ENCODE data around the gene PANX3. TPM values are rescaled to one million over a fixed set of nuclear protein-coding genes. Genes with fewer than 3 reads are reported as not detected.
A peak's percentile ranks its signal among the peaks of the same experiment; 100 is the strongest.

Gene PANX3
- polyA plus RNA-seq, 1 donor from 2014 or later, result not detected

DNA sequence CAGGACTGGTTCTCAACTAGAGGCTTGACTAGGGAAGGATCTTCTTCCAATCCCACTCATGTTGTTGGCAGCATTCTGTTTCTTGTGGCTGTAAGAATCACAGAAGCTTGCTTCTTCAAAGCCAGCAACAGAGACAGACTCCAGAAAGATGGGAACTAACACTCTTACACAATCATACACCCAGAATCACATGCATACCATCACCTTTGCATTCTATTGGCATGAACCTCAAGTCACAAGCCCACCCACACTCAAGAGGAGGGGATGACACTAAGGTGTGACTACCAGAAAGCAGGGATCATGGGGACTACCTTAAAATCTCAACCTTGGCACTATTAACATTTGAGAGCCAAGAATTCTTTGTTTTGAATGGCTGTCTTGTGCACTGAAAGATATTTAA lies 13.6 kb upstream of the PANX3 start:
- H3K9me2 ChIP-seq (ENCODE audit: insufficient read depth, low read length), result no peaks in the 10 kb centered on the region
- H2AFZ ChIP-seq (ENCODE audit: low read depth, low read length), result no peak overlapping the region
- TF ChIP-seq EP300 (conservative IDR thresholded peaks at IDR 0.05; ENCODE audit: poor library complexity, severe bottlenecking), result no peak
- TF ChIP-seq, protein P1, sequence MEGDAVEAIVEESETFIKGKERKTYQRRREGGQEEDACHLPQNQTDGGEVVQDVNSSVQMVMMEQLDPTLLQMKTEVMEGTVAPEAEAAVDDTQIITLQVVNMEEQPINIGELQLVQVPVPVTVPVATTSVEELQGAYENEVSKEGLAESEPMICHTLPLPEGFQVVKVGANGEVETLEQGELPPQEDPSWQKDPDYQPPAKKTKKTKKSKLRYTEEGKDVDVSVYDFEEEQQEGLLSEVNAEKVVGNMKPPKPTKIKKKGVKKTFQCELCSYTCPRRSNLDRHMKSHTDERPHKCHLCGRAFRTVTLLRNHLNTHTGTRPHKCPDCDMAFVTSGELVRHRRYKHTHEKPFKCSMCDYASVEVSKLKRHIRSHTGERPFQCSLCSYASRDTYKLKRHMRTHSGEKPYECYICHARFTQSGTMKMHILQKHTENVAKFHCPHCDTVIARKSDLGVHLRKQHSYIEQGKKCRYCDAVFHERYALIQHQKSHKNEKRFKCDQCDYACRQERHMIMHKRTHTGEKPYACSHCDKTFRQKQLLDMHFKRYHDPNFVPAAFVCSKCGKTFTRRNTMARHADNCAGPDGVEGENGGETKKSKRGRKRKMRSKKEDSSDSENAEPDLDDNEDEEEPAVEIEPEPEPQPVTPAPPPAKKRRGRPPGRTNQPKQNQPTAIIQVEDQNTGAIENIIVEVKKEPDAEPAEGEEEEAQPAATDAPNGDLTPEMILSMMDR (IDR thresholded peaks at IDR 0.05; ENCODE audit: poor library complexity, severe bottlenecking), result no peak
- no peak for TF ChIP-seq POLR2AphosphoS5 (IDR thresholded peaks at IDR 0.05)
- TF ChIP-seq, protein P2, sequence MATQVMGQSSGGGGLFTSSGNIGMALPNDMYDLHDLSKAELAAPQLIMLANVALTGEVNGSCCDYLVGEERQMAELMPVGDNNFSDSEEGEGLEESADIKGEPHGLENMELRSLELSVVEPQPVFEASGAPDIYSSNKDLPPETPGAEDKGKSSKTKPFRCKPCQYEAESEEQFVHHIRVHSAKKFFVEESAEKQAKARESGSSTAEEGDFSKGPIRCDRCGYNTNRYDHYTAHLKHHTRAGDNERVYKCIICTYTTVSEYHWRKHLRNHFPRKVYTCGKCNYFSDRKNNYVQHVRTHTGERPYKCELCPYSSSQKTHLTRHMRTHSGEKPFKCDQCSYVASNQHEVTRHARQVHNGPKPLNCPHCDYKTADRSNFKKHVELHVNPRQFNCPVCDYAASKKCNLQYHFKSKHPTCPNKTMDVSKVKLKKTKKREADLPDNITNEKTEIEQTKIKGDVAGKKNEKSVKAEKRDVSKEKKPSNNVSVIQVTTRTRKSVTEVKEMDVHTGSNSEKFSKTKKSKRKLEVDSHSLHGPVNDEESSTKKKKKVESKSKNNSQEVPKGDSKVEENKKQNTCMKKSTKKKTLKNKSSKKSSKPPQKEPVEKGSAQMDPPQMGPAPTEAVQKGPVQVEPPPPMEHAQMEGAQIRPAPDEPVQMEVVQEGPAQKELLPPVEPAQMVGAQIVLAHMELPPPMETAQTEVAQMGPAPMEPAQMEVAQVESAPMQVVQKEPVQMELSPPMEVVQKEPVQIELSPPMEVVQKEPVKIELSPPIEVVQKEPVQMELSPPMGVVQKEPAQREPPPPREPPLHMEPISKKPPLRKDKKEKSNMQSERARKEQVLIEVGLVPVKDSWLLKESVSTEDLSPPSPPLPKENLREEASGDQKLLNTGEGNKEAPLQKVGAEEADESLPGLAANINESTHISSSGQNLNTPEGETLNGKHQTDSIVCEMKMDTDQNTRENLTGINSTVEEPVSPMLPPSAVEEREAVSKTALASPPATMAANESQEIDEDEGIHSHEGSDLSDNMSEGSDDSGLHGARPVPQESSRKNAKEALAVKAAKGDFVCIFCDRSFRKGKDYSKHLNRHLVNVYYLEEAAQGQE (IDR thresholded peaks at IDR 0.05; ENCODE audit: borderline replicate concordance), result no peak
- no peak for TF ChIP-seq MXI1 (conservative IDR thresholded peaks at IDR 0.05; ENCODE audit: poor library complexity, severe bottlenecking)
- TF ChIP-seq EZH2 (IDR thresholded peaks at IDR 0.05; ENCODE audit: borderline replicate concordance, insufficient read depth, low read length, poor library complexity, severe bottlenecking), result no peak
- no peak for TF ChIP-seq TAF1 (IDR thresholded peaks at IDR 0.05; ENCODE audit: low read depth)
- TF ChIP-seq SMC3 (conservative IDR thresholded peaks at IDR 0.05; ENCODE audit: poor library complexity), result no peak
- no peak for TF ChIP-seq RAD21 (conservative IDR thresholded peaks at IDR 0.05)
- H3F3A ChIP-seq (ENCODE audit: insufficient read depth, low read length, poor library complexity, severe bottlenecking), result peaks cover 4% of the 10 kb centered on the region
- no peaks in the 10 kb centered on the region for H3K36me3 ChIP-seq (ENCODE audit: insufficient read depth, low read length)
- H3K27ac ChIP-seq (ENCODE audit: low read length), result no peak overlapping the region
- H3K4me3 ChIP-seq (ENCODE audit: low read length), result no peak overlapping the region
- no peak overlapping the region for H3K4me2 ChIP-seq (ENCODE audit: low read length)
- no peaks in the 10 kb centered on the region for H3K27me3 ChIP-seq (ENCODE audit: insufficient read depth, low read depth, low read length)
- no peak overlapping the region for H3K9ac ChIP-seq (ENCODE audit: low read length)
- no peaks in the 10 kb centered on the region for H4K20me1 ChIP-seq (ENCODE audit: insufficient read depth)
- no peaks in the 10 kb centered on the region for H3K79me2 ChIP-seq (replicated peaks; ENCODE audit: insufficient read depth, low read length)
- no peaks in the 10 kb centered on the region for H3K9me3 ChIP-seq (ENCODE audit: low read length)

DNA sequence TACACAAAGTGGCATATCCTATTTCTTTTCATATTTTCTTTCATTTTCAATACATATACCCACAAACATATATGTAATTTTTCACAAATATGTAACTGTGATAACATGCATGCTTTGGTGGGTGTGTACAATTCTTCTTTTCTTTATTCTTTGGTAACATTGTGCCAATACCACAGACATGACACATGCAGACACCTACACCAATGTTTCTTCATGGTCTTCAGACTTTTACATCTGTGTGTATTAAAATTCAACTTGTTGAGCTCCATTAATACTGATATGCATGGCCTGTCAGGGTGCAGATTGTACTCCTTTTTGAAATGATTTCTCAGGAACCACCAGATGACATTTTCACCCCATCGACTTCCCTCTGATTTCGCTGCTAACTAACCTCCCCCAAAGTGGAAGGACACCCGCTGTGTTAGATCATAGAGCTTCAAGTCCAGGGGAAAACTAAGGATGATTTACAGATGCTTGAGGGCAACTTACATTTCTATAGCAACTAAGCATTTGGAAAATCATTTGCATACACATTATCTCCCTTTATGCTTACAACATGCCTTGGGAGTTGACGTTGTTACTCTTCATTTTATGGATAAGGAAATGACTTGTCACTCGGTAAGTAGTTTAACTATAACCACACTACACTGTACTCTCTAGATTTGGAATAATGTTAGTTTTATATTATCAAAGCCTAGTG lies 10.5 kb upstream of the PANX3 start:
- Histone ChIP-seq H3K27ac (ENCODE audit: low read length) (peak overlapping the region; percentile 90), H3K36me3 (ENCODE audit: insufficient read depth, low read length) (no peaks in the 10 kb centered on the region), H4K20me1 (ENCODE audit: insufficient read depth) (no peaks in the 10 kb centered on the region), H3K4me2 (ENCODE audit: low read length) (peak overlapping the region; percentile 29), H3K9ac (ENCODE audit: low read length) (no peak overlapping the region), H3F3A (ENCODE audit: insufficient read depth, low read length, poor library complexity, severe bottlenecking) (peaks cover 4% of the 10 kb centered on the region), H3K27me3 (ENCODE audit: insufficient read depth, low read depth, low read length) (no peaks in the 10 kb centered on the region), H2AFZ (ENCODE audit: low read depth, low read length) (no peak overlapping the region), H3K9me2 (ENCODE audit: insufficient read depth, low read length) (no peaks in the 10 kb centered on the region), H3K9me3 (ENCODE audit: low read length) (no peaks in the 10 kb centered on the region), H3K79me2 (replicated peaks; ENCODE audit: insufficient read depth, low read length) (no peaks in the 10 kb centered on the region), H3K4me3 (ENCODE audit: low read length) (peak overlapping the region; percentile 21)
- TF ChIP-seq SMC3 (conservative IDR thresholded peaks at IDR 0.05; ENCODE audit: poor library complexity) (no peak), EP300 (conservative IDR thresholded peaks at IDR 0.05; ENCODE audit: poor library complexity, severe bottlenecking) (peak; percentile 86), TAF1 (IDR thresholded peaks at IDR 0.05; ENCODE audit: low read depth) (no peak), POLR2AphosphoS5 (IDR thresholded peaks at IDR 0.05) (peak; percentile 43)
- TF ChIP-seq, protein P2 (IDR thresholded peaks at IDR 0.05; ENCODE audit: borderline replicate concordance), result peak; percentile 68
- TF ChIP-seq, protein P1 (IDR thresholded peaks at IDR 0.05; ENCODE audit: poor library complexity, severe bottlenecking), result no peak

Data from neural cell (in vitro differentiated cells).